IMR-90 (cell line): ENCODE measurements around the gene PPARG. TPM values are rescaled to one million over a fixed set of nuclear protein-coding genes. Genes with fewer than 3 reads are reported as not detected.

ENCODE experiments used
- ATAC-seq: fragments of 200-7000 bp; cut with Tn5 transposase; 2 replicates; pipeline ENCODE4 v1.9.1; 2020; ENCODE audit warnings: low read depth, mild to moderate bottlenecking, moderate library complexity
- BruUV-seq: library from RNA; stranded (reverse); fragments of 400-500 nt; replicated peaks from 2 replicates; lab custom pipeline; 2021; lab: Mats Ljungman, UMichigan
- CTCF ChIA-PET: fragments of 300-600 bp; formaldehyde crosslinking; extraction: SDS; loops from one replicate; lab custom pipeline; 2021; ENCODE audit warnings: antibody characterized with exemption; lab: Yijun Ruan, JAX
- POLR2A ChIA-PET: fragments of 300-600 bp; sonication (Branson Sonifier 250); formaldehyde crosslinking; loops from one replicate; lab custom pipeline; 2022; ENCODE audit warnings: antibody characterized with exemption; ENCODE audit not compliant: unreplicated experiment; lab: Charles Lee
- DNase-seq: peaks from one replicate; pipeline ENCODE4 v3.0.0; 2013
- H2AFZ ChIP-seq: replicated peaks from 2 replicates; pipeline ENCODE3; 2013; ENCODE audit warnings: low read length, mild to moderate bottlenecking; ENCODE audit not compliant: poor library complexity
- H2AK5ac ChIP-seq: 2 replicates; pipeline ENCODE4 v1.6.1; 2013; ENCODE audit warnings: low read depth, low read length, inconsistent platforms
- H2AK9ac ChIP-seq: replicated peaks from 2 replicates; pipeline ENCODE3; 2013; ENCODE audit warnings: mild to moderate bottlenecking, low read depth, low read length, moderate library complexity; ENCODE audit not compliant: poor library complexity
- H2BK120ac ChIP-seq: 2 replicates; pipeline ENCODE4 v1.6.1; 2013; ENCODE audit warnings: low read depth, low read length, inconsistent platforms
- H2BK15ac ChIP-seq: 3 replicates; pipeline ENCODE4 v1.6.1; 2013; ENCODE audit warnings: low read depth, low read length, inconsistent platforms
- H2BK20ac ChIP-seq: 2 replicates; pipeline ENCODE4 v1.6.1; 2013; ENCODE audit warnings: low read depth, mild to moderate bottlenecking, inconsistent platforms, low read length, moderate library complexity
- H2BK5ac ChIP-seq: 2 replicates; pipeline ENCODE4 v1.6.1; 2013; ENCODE audit warnings: mild to moderate bottlenecking, low read depth, low read length, inconsistent platforms; ENCODE audit not compliant: poor library complexity, severe bottlenecking
- H3K14ac ChIP-seq: replicated peaks from 2 replicates; pipeline ENCODE4 v1.6.1; 2013; ENCODE audit warnings: low read depth, low read length, inconsistent platforms
- H3K18ac ChIP-seq: 2 replicates; pipeline ENCODE4 v1.6.1; 2013; ENCODE audit warnings: low read depth, low read length, control low read depth
- H3K23ac ChIP-seq: 2 replicates; pipeline ENCODE4 v1.6.1; 2013; ENCODE audit warnings: low read depth, low read length, inconsistent platforms
- H3K27ac ChIP-seq: 2 replicates; pipeline ENCODE4 v1.5.1; 2013; ENCODE audit warnings: mild to moderate bottlenecking, control low read depth, low read length; ENCODE audit not compliant: insufficient read depth
- H3K27me3 ChIP-seq: 2 replicates; pipeline ENCODE4 v1.6.1; 2013; ENCODE audit warnings: low read length; ENCODE audit not compliant: control insufficient read depth, insufficient read depth
- H3K36me3 ChIP-seq: 2 replicates; pipeline ENCODE4 v1.6.1; 2013; ENCODE audit warnings: low read length, mixed read lengths; ENCODE audit not compliant: control insufficient read depth, insufficient read depth
- H3K4ac ChIP-seq: 2 replicates; pipeline ENCODE4 v1.6.1; 2013; ENCODE audit warnings: low read depth, low read length, inconsistent platforms
- H3K4me1 ChIP-seq: 2 replicates; pipeline ENCODE4 v1.6.1; 2013; ENCODE audit warnings: low read length, mixed read lengths; ENCODE audit not compliant: control insufficient read depth, insufficient read depth
- H3K4me2 ChIP-seq: 2 replicates; pipeline ENCODE4 v1.6.1; 2013; ENCODE audit warnings: low read depth, mild to moderate bottlenecking, control low read depth, low read length, moderate library complexity
- H3K4me3 ChIP-seq: 2 replicates; pipeline ENCODE4 v1.5.1; 2013; ENCODE audit warnings: low read depth, mild to moderate bottlenecking, control low read depth, low read length, moderate library complexity; ENCODE audit not compliant: insufficient read depth
- H3K56ac ChIP-seq: 2 replicates; pipeline ENCODE4 v1.6.1; 2013; ENCODE audit warnings: low read length, inconsistent platforms; ENCODE audit not compliant: insufficient read depth; ENCODE audit errors: extremely low read depth
- H3K79me1 ChIP-seq, 2 experiments: 2 replicates each; pipeline ENCODE4 v1.6.1; 2013; ENCODE audit warnings: low read length in 2 of 2, inconsistent platforms in 1 of 2, low read depth in 1 of 2
- H3K9ac ChIP-seq: 2 replicates; pipeline ENCODE4 v1.6.1; 2013; ENCODE audit warnings: low read depth, low read length, control low read depth
- H3K9me1 ChIP-seq: 2 replicates; pipeline ENCODE4 v1.6.1; 2013; ENCODE audit warnings: low read length, inconsistent platforms; ENCODE audit not compliant: insufficient read depth
- H3K9me3 ChIP-seq: 2 replicates; pipeline ENCODE4 v1.6.1; 2013; ENCODE audit warnings: low read length; ENCODE audit not compliant: control insufficient read depth, insufficient read depth
- H4K20me1 ChIP-seq: 2 replicates; pipeline ENCODE4 v1.6.1; 2013; ENCODE audit warnings: low read length, inconsistent platforms; ENCODE audit not compliant: insufficient read depth
- H4K5ac ChIP-seq: 2 replicates; pipeline ENCODE4 v1.6.1; 2013; ENCODE audit warnings: mild to moderate bottlenecking, low read depth, low read length, control low read depth
- H4K8ac ChIP-seq, 2 experiments: 2 replicates each; pipeline ENCODE4 v1.6.1; 2013; ENCODE audit warnings: low read depth in 2 of 2, low read length in 2 of 2, control low read depth in 1 of 2, inconsistent platforms in 1 of 2
- H4K91ac ChIP-seq: 2 replicates; pipeline ENCODE4 v1.6.1; 2013; ENCODE audit warnings: low read depth, low read length, inconsistent platforms; ENCODE audit not compliant: insufficient read depth
- BHLHE40 ChIP-seq: fragments of 150-350 bp; IDR thresholded peaks from 2 replicates; pipeline ENCODE4 v1.6.1; 2016; ENCODE audit warnings: mild to moderate bottlenecking, low read depth, low read length
- CHD1 ChIP-seq: IDR thresholded peaks from 2 replicates; pipeline ENCODE4 v1.6.1; 2012; ENCODE audit warnings: low read depth, low read length, improper control_type of control experiment
- FOS ChIP-seq: fragments of 150-350 bp; IDR thresholded peaks from 2 replicates; pipeline ENCODE4 v1.6.1; 2016; ENCODE audit warnings: low read depth, low read length
- MAFK ChIP-seq: IDR thresholded peaks from 2 replicates; pipeline ENCODE4 v1.6.1; 2012; ENCODE audit warnings: low read depth, low read length, improper control_type of control experiment
- MAZ ChIP-seq: IDR thresholded peaks from 2 replicates; pipeline ENCODE4 v1.6.1; 2012; ENCODE audit warnings: low read depth, mild to moderate bottlenecking, low read length, improper control_type of control experiment, moderate library complexity, borderline replicate concordance
- RAD21 ChIP-seq: IDR thresholded peaks from 2 replicates; pipeline ENCODE4 v1.6.1; 2012; ENCODE audit warnings: low read length, improper control_type of control experiment
- RCOR1 ChIP-seq: IDR thresholded peaks from 2 replicates; pipeline ENCODE4 v1.6.1; 2012; ENCODE audit warnings: mild to moderate bottlenecking, low read length, improper control_type of control experiment; ENCODE audit not compliant: insufficient replicate concordance
- SMC3 ChIP-seq: fragments of 150-350 bp; IDR thresholded peaks from 2 replicates; pipeline ENCODE4 v1.6.1; 2016; ENCODE audit warnings: low read depth, mild to moderate bottlenecking, antibody characterized with exemption, low read length, moderate library complexity
- WGBS, 2 experiments: methylation state at CpG; one replicate each; pipeline versions ENCODE4 v1.1.5 to v1.1.7; 2013; ENCODE audit warnings: missing lambda C conversion rate in 2 of 2; ENCODE audit not compliant: insufficient read length in 1 of 2; ENCODE audit errors: extremely low coverage in 2 of 2; 5-methylcytosine and 5-hydroxymethylcytosine counted together
- dilution Hi-C: fragments of 300-500 bp; cut with HindIII; formaldehyde crosslinking; loops from one replicate; pipeline ENCODE4 v1.14.3; 2018; ENCODE audit warnings: low sequenced_read_pairs; ENCODE audit not compliant: unreplicated experiment
- in situ Hi-C: fragments of 300-500 bp; cut with MboI; formaldehyde crosslinking; loops from 3 replicates; pipeline ENCODE4 v1.14.3; 2019; ENCODE audit warnings: low sequenced_read_pairs, inconsistent platforms, mixed read lengths
- intact Hi-C: fragments of 100-400 bp; cut with micrococcal nuclease; formaldehyde crosslinking; loops from 2 replicates; pipeline ENCODE4 v1.10.0; 2022
- polyA plus RNA-seq, 3 experiments: library from polyadenylated mRNA; depleted of rRNA; stranded (reverse); fragments of >200 nt; gene quantifications; 2 replicates each; pipeline ENCODE4 v1.2.3, GENCODE V29; 2012; ENCODE audit warnings: low replicate concordance in 1 of 3
- total RNA-seq: library from RNA; depleted of rRNA; stranded (reverse); fragments of >200 nt; gene quantifications from 2 replicates; pipeline ENCODE4 v1.2.3, GENCODE V29; 2012
- TF ChIP-seq, protein P1 (sequence below): fragments of 150-350 bp; IDR thresholded peaks from 2 replicates; pipeline ENCODE4 v1.6.1; 2017; ENCODE audit warnings: mild to moderate bottlenecking, antibody characterized with exemption, low read length, low read depth

The PPARG gene
- total and polyA plus RNA-seq, 2 of the 4 experiments (the other 2 are of a cell fraction): 11.2 to 23.8 TPM

GRCh38 chr3:12483410-12483809 lies 194.5 kb downstream of the PPARG start:
- Histone ChIP-seq H3K4me1 (no peaks in the 10 kb centered on the region; the same call in 1 of the 2 replicates), H3K4ac (no peak overlapping the region), H3K18ac (no peak overlapping the region), H3K14ac (no peak overlapping the region), H4K8ac (peak overlapping the region; percentile 16 to 50; a peak in 2 of 4 replicates), H3K4me3 (no peak overlapping the region), H3K56ac (no peak overlapping the region), H3K79me1 (peaks cover 8 to 18% of the 10 kb centered on the region in 2 experiments; a peak in 3 of 4 replicates), H2AK9ac (peak overlapping the region; percentile 0), H3K27ac (no peak overlapping the region), H2BK120ac (no peak overlapping the region), H3K23ac (0 out of 2 replicates have a peak overlapping the region, but pooled peaks have one; percentile 13), H3K9ac (no peak overlapping the region), H3K9me3 (no peaks in the 10 kb centered on the region), H4K20me1 (no peaks in the 10 kb centered on the region), H3K27me3 (no peaks in the 10 kb centered on the region), H3K9me1 (no peaks in the 10 kb centered on the region), H3K36me3 (no peaks in the 10 kb centered on the region), H2AK5ac (peak overlapping the region; percentile 6; the same call in 1 of the 2 replicates), H2AFZ (peak overlapping the region; percentile 69), H3K4me2 (no peak overlapping the region), H2BK15ac (no peak overlapping the region), H2BK5ac (no peak overlapping the region), H2BK20ac (0 out of 2 replicates have a peak overlapping the region, but pooled peaks have one; percentile 26), H4K91ac (no peak overlapping the region), H4K5ac (no peak overlapping the region)
- no CpG with 5 or more reads among the region's 1 CpG for WGBS, 2 experiments
- no TSS peak for BruUV-seq
- TF ChIP-seq MAZ (no peak), SMC3 (no peak), BHLHE40 (no peak), FOS (no peak), RCOR1 (no peak), CHD1 (no peak), MAFK (no peak), RAD21 (no peak)
- TF ChIP-seq, protein P1, sequence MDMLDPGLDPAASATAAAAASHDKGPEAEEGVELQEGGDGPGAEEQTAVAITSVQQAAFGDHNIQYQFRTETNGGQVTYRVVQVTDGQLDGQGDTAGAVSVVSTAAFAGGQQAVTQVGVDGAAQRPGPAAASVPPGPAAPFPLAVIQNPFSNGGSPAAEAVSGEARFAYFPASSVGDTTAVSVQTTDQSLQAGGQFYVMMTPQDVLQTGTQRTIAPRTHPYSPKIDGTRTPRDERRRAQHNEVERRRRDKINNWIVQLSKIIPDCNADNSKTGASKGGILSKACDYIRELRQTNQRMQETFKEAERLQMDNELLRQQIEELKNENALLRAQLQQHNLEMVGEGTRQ: no peak
- intact Hi-C loops (no loop called here), dilution Hi-C loops (no loop called here), in situ Hi-C loops (no loop called here)
- ChIA-PET POLR2A (no interaction called here), CTCF (interaction anchor here (1.4 kb wide), 1 partner anchor 307 kb away, joined by 3 read pairs; no protein-coding TSS in a partner anchor)
- no peak for ATAC-seq
- DNase-seq: peak; percentile 9
